ENCODE data around the gene STEAP1.
"Not testable (repeated sequence)": the region's sequence is repeated elsewhere in the genome, so short reads cannot be mapped to it uniquely, and the experiment has no call there.

DNA sequence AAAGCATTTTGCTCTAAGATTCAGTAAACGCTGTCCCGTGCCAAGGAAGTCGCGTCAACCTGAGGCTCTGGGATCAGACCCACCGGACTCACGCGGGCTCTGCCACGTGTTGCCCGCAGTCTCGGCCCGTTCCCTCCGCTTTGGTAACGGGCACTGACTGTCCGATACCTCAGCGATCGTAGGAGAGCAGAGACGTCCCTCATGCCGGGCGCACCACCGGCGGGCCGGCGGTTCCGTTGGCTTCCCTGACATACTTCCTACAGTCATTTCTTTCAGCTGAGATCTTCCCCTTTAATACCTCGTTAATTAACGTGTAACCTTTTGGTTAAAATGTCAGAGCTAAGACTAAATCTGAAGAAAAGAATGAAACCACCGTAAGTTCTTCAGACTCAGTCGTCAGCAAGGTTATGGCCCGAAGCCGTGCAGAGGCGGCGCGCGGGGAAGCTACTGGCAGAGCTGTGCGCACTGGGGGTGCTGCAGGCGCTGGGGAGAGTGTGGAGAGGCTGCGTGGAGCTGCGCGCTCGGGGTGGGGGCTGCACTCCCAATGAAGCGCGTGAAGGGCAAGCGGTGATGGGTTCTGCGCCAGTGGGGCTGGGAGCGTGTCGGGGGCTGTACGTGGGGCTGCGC lies 35.6 kb upstream of the STEAP1 start:
- TF ChIP-seq, protein P1, sequence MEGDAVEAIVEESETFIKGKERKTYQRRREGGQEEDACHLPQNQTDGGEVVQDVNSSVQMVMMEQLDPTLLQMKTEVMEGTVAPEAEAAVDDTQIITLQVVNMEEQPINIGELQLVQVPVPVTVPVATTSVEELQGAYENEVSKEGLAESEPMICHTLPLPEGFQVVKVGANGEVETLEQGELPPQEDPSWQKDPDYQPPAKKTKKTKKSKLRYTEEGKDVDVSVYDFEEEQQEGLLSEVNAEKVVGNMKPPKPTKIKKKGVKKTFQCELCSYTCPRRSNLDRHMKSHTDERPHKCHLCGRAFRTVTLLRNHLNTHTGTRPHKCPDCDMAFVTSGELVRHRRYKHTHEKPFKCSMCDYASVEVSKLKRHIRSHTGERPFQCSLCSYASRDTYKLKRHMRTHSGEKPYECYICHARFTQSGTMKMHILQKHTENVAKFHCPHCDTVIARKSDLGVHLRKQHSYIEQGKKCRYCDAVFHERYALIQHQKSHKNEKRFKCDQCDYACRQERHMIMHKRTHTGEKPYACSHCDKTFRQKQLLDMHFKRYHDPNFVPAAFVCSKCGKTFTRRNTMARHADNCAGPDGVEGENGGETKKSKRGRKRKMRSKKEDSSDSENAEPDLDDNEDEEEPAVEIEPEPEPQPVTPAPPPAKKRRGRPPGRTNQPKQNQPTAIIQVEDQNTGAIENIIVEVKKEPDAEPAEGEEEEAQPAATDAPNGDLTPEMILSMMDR (IDR thresholded peaks at IDR 0.05): not testable (repeated sequence)
- not testable (repeated sequence) for TF ChIP-seq POLR2A (IDR thresholded peaks at IDR 0.05); POLR2AphosphoS5 (IDR thresholded peaks at IDR 0.05); EP300 (IDR thresholded peaks at IDR 0.05; ENCODE audit: low read depth)
